Coronary artery (tissue), 2 donors: ENCODE results near the gene GCA.

Source experiments
- DNase-seq: peaks from one replicate; pipeline ENCODE4 v3.0.0-alpha.2; 2017; ENCODE audit warnings: low spot score
- H3K27ac ChIP-seq, 2 donors: fragments of 200-600 bp; sonication (generic); one replicate each; pipeline ENCODE4 v1.5.1; 2016 to 2019
- H3K4me3 ChIP-seq: fragments of 200-600 bp; sonication (generic); 2 replicates; pipeline ENCODE4 v1.5.1; 2016; ENCODE audit warnings: mild to moderate bottlenecking, moderate library complexity
- TF ChIP-seq, protein P1 (sequence below): fragments of 200-600 bp; sonication (generic); IDR thresholded peaks from one replicate; pipeline ENCODE4 v1.5.1; 2019; ENCODE audit warnings: antibody characterized with exemption

Gene GCA

DNA sequence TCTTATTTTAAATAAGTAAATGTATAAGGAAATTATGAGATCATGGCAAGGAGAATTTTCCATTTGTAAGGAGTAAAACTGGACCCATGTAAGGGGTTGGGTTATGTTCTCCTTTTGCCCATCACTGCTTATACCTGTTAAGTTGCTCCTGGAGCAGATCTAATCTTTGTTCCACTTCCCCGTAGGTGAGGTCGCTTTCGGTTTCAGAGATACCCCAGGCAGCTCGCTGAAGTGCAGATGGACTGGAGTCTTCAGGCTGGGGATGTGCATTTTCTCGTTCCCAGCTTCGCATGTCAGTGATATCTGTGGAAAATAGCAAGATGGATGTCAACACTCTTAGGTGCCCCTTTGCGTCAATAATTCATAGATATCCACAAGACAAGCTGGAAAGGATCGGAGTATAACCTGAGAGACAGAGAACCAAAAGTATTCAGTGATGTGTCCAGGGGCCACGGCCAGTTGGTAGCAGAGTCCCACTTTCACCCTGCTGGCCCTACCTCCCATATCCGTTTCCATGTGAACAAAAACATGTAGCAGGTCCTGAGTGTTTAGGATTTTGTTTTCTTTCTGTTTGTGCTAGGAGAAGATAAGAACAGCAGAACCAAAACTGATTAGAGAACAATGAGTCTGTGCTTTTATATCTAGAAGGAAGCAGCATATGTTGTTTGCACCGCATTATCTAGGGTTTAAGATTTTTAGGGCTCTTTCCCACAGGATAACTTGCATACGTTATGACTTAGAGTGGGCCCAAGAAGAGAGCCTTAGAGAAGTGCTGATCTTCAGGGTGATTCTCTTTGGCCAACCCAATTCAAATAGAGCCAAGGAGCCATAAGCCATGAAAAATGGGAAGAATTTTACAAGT lies 36.0 kb downstream of the GCA start:
- Histone ChIP-seq H3K4me3 (no peak overlapping the region), H3K27ac (no peak overlapping the region)
- TF ChIP-seq, protein P1, sequence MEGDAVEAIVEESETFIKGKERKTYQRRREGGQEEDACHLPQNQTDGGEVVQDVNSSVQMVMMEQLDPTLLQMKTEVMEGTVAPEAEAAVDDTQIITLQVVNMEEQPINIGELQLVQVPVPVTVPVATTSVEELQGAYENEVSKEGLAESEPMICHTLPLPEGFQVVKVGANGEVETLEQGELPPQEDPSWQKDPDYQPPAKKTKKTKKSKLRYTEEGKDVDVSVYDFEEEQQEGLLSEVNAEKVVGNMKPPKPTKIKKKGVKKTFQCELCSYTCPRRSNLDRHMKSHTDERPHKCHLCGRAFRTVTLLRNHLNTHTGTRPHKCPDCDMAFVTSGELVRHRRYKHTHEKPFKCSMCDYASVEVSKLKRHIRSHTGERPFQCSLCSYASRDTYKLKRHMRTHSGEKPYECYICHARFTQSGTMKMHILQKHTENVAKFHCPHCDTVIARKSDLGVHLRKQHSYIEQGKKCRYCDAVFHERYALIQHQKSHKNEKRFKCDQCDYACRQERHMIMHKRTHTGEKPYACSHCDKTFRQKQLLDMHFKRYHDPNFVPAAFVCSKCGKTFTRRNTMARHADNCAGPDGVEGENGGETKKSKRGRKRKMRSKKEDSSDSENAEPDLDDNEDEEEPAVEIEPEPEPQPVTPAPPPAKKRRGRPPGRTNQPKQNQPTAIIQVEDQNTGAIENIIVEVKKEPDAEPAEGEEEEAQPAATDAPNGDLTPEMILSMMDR, result no peak
- no peak for DNase-seq

DNA sequence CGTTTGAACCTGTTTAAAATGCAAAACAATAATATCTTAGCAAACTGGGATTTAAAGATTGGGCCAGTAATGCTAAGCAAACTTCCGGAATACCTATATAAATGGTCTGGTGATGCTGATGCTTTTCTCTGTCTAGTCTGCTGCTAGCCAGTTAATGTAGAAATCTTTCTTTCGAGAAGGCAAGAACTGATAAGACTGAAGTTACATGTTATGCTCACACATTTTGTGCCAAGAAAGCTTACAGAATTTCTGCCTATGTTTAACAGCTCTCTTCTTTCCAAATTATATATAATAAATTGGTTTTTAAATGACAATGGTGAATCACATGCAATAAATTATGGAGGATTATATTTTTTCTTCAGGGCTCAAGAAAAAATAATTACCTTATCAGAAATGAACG lies 37.9 kb downstream of the GCA start:
- Histone ChIP-seq H3K27ac (no peak overlapping the region), H3K4me3 (no peak overlapping the region)
- TF ChIP-seq, protein P1, result no peak
- no peak for DNase-seq

DNA sequence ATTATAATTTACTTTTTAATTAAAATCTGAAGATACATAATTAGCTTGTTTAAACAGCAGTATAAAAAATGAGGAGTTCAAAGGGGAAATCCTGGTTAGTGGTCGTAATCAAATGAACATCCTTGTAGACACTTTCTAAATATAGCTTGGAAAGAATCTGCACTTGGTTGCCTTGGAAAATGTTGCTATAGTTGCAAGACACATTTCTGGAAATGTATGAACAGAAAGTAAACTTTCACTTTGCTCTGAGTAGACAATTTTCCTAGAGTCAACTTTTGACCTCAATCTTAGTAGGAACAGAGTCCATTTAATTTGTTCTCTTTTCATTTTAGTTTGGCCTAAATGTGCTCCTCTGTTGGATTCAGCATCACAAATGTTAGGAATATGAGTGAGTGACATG lies 38.3 kb downstream of the GCA start:
- DNase-seq, result no peak
- TF ChIP-seq, protein P1, result no peak
- Histone ChIP-seq H3K27ac (no peak overlapping the region), H3K4me3 (no peak overlapping the region)

DNA sequence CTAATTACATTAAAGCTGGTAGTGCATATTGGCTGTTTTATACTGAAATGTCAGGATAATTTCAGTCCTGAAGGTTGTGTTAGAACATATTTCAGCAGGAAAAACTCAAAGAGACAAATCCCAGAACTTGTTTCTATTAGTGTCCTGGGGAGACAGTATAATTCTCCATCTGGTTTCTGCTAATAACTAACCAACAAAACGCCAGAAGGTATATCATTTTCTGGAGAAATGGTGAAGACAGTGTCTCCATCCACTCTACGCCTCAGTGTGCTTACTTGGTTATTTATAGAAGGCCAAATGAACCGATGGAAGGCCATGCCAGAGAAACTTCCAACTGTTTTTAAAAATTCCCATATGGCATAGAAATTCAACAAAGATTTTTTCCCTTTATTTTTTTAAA lies 41.6 kb downstream of the GCA start:
- no peak for DNase-seq
- TF ChIP-seq, protein P1, result no peak

DNA sequence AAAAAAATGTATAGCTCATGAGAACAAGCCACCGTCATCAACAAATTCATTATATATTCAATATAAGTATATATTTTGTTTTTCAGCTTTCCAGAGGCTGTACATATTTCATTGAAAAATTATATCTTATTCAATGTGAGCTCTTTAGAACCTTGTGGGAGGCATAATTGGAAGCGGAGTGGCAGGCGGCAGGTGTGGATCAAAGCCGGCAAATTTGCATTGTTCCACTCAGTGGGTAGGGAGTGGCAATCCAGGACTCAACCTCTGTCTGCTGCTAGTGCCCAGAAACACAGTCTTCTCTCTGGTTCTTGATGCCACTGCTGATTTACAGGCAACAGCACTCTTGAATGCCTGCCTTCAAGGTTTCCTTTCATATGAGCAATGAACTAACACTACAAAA lies 46.9 kb downstream of the GCA start:
- H3K27ac ChIP-seq, result no peak overlapping the region
- H3K4me3 ChIP-seq, result no peak overlapping the region
- TF ChIP-seq, protein P1, result no peak
- DNase-seq, result no peak

More for the DNA sequence above, 41.6 kb downstream of the GCA start:
- no peak overlapping the region for H3K4me3 ChIP-seq
- H3K27ac ChIP-seq, result no peak overlapping the region

DNA sequence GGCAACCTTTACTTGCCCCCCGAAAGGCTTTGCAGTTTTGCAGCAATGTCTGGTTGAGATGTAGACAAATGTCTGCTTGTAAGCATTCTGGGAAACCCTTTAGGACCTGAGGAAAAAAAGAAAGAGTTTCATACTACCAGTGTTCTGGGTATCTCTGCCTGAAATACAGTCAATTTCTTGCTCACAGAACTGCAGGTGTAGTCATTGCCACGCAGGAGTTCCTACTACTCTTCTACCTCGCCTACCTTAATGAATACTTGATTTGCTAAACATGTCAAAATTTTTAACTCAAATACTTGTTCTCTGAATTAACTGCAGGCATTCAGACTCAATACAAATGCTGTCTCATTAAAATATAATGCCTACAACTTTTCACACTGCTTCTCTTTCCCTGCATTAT lies 56.4 kb downstream of the GCA start:
- no peak overlapping the region for H3K4me3 ChIP-seq
- DNase-seq, result no peak
- TF ChIP-seq, protein P1, result no peak

DNA sequence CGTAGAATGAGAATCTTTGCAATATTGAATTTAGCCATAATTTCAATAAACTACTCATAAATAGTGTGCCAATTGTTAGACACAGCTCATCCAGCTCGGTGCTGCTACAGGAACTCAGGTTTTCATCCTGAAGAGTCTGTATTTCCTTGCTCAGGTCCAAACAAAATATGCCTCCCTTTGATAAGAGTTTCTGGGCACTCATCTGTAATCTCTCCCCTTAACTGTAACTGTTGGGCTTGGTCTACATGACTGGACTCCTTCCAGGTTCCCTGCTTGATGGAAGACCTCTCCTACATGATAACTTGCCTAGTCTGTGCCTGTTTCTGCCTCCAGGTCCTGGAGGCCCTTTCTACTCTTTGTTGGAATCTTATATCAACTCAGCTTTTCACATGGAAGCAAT lies 57.9 kb downstream of the GCA start:
- Histone ChIP-seq H3K4me3 (no peak overlapping the region), H3K27ac (no peak overlapping the region)
- TF ChIP-seq, protein P1, result no peak
- DNase-seq, result no peak

More for the DNA sequence above, 56.4 kb downstream of the GCA start:
- no peak overlapping the region for H3K27ac ChIP-seq
